ENCODE data around the gene PRPF31. TPM values are rescaled to one million over a fixed set of nuclear protein-coding genes. Genes with fewer than 3 reads are reported as not detected.

The PRPF31 gene
- total and polyA plus RNA-seq, 9 of the 15 experiments (the other 6 are each of a cell fraction or from before 2014, with no cell fraction given), result 5.8 to 92.2 (median 69.2) TPM

- TF ChIP-seq ZHX1 (conservative IDR thresholded peaks at IDR 0.05; ENCODE audit: low read length), result no peak
- TF ChIP-seq PRPF4 (IDR thresholded peaks at IDR 0.05; ENCODE audit: insufficient read depth, low read depth, low read length, poor library complexity, severe bottlenecking), result no peak
- TF ChIP-seq TAF1 (IDR thresholded peaks at IDR 0.05; ENCODE audit: control insufficient read depth, extremely low read depth, insufficient read depth, low read length, severe bottlenecking), result peak; percentile 64
- no peak for TF ChIP-seq CBX1 (IDR thresholded peaks at IDR 0.05; ENCODE audit: low read depth)
- TF ChIP-seq ZNF197 (CRISPR knock-in tag; IDR thresholded peaks at IDR 0.05; ENCODE audit: low read depth), result no peak
- TF ChIP-seq ZFX (CRISPR knock-in tag; IDR thresholded peaks at IDR 0.05), result peak; percentile 91
- no peak for TF ChIP-seq SNAPC5 (CRISPR knock-in tag; IDR thresholded peaks at IDR 0.05)
- no peak for TF ChIP-seq ZNF507 (tag; conservative IDR thresholded peaks at IDR 0.05)
- no peak for TF ChIP-seq SNRNP70 (optimal IDR thresholded peaks at IDR 0.05; ENCODE audit: low read depth, low read length)
- TF ChIP-seq TAF15 (IDR thresholded peaks at IDR 0.05; ENCODE audit: low read depth, low read length), result no peak
- no peak for TF ChIP-seq TFAM (CRISPR knock-in tag; conservative IDR thresholded peaks at IDR 0.05)
- no peak; the same call in 1 of the 2 replicates for TF ChIP-seq ZBTB7A (IDR thresholded peaks at IDR 0.05; ENCODE audit: borderline replicate concordance, control insufficient read depth, low read depth, low read length)
- no peak for TF ChIP-seq MTA2 (IDR thresholded peaks at IDR 0.05; ENCODE audit: low read depth)
- no peak for TF ChIP-seq ELK1 (CRISPR knock-in tag; IDR thresholded peaks at IDR 0.05)
- TF ChIP-seq MEF2D (tag; conservative IDR thresholded peaks at IDR 0.05; ENCODE audit: low read depth), result no peak
- no peak for TF ChIP-seq ZNF232 (CRISPR knock-in tag; IDR thresholded peaks at IDR 0.05)
- TF ChIP-seq, protein P1, sequence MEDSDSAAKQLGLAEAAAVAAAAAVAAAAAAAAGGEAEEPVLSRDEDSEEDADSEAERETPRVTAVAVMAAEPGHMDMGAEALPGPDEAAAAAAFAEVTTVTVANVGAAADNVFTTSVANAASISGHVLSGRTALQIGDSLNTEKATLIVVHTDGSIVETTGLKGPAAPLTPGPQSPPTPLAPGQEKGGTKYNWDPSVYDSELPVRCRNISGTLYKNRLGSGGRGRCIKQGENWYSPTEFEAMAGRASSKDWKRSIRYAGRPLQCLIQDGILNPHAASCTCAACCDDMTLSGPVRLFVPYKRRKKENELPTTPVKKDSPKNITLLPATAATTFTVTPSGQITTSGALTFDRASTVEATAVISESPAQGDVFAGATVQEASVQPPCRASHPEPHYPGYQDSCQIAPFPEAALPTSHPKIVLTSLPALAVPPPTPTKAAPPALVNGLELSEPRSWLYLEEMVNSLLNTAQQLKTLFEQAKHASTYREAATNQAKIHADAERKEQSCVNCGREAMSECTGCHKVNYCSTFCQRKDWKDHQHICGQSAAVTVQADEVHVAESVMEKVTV (CRISPR knock-in tag; IDR thresholded peaks at IDR 0.05), result no peak
- TF ChIP-seq ZNF696 (CRISPR knock-in tag; conservative IDR thresholded peaks at IDR 0.05), result no peak
- TF ChIP-seq POLR2B (IDR thresholded peaks at IDR 0.05; ENCODE audit: low read depth, partially characterized antibody), result peak; percentile 76
- TF ChIP-seq ZNF311 (CRISPR knock-in tag; IDR thresholded peaks at IDR 0.05), result no peak
- TF ChIP-seq SRSF1 (IDR thresholded peaks at IDR 0.05; ENCODE audit: low read depth, low read length), result no peak
- TF ChIP-seq NCOR1 (IDR thresholded peaks at IDR 0.05), result no peak
- TF ChIP-seq GABPB2 (CRISPR knock-in tag; conservative IDR thresholded peaks at IDR 0.05), result no peak
- no peak for TF ChIP-seq ZNF76 (CRISPR knock-in tag; IDR thresholded peaks at IDR 0.05; ENCODE audit: borderline replicate concordance)
Observed at GRCh38 chr19:54137699-54138488, 22.3 kb downstream of the PRPF31 start, which contains the start of gene CNOT3 (continued).
